Stimulated activated CD4-positive, alpha-beta T cell treated with anti-CD3 and anti-CD28 coated beads, Interleukin-4, amount 100 ng/mL, for 24 hours (primary cell): Measurements from ENCODE around the gene SLMAP.
A peak's percentile ranks its signal among the peaks of the same experiment; 100 is the strongest.

Experiments used
- DNase-seq: peaks from one replicate; pipeline ENCODE4 v3.0.0-alpha.2; 2020

SLMAP gene, protein sequence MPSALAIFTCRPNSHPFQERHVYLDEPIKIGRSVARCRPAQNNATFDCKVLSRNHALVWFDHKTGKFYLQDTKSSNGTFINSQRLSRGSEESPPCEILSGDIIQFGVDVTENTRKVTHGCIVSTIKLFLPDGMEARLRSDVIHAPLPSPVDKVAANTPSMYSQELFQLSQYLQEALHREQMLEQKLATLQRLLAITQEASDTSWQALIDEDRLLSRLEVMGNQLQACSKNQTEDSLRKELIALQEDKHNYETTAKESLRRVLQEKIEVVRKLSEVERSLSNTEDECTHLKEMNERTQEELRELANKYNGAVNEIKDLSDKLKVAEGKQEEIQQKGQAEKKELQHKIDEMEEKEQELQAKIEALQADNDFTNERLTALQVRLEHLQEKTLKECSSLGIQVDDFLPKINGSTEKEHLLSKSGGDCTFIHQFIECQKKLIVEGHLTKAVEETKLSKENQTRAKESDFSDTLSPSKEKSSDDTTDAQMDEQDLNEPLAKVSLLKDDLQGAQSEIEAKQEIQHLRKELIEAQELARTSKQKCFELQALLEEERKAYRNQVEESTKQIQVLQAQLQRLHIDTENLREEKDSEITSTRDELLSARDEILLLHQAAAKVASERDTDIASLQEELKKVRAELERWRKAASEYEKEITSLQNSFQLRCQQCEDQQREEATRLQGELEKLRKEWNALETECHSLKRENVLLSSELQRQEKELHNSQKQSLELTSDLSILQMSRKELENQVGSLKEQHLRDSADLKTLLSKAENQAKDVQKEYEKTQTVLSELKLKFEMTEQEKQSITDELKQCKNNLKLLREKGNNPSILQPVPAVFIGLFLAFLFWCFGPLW

DNA sequence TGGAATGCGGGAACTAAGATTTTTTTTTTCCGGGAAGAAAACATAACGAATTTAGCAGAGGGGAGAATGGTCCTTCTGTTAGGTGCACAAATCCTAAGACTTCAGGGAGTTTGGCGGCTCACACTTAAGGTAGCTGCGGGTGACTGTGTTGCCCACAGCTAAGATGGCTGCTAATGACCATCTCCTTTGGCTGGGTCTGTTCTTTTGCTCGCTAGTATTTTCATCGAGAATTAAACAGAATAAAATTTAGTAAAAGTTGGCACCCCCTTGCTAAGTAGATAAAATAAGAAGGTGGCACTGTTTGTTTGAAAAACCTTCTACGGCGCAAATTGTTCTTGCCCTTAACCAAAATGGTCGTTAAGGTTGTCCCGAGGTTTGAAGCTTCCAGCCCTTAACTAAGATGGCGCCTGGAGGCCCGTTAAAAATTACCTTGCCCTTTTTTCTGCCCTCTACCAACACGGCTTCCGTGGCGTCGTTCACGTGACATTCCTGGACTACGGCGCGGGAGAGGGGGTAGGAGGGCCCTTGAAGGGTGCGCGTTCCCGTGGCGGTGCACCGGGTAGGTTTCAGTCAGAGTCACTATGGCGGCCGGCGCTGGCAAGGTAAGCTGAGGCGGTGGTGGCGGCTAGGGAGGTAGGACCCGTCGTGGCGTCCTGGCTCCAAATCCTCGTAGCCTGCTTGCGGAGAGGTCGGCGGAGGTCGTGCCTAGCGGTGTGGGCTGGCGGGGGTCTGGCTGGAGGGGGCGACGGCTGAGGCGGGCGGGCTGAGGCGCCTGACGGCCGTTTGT lies at the start of gene SLMAP:
Gene SLMAP, plus strand, starts transcription at position 569 of the 787 bp plus-strand sequence. CDS start 1,343 bp downstream, outside the sequence.
- DNase-seq = peak; percentile 97

DNA sequence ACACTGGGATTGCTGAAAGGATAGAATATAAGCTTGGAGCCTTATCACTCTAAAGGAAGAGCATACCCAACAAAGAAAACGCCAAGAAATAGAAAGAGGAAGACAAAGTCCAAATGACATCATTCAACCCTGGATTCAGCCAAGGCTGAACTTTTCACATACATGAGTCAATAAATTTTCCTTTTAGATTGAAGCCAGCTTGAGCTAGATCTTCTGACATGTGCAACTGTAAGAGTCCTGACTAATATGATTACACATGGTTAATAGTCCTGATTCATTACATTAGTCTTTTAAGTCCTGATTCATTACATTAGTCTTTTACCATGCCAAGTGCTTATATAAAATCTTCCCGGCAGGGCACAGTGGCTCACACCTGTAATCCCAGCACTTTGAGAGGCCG lies 49.6 kb upstream of the SLMAP start:
- DNase-seq = no peak

DNA sequence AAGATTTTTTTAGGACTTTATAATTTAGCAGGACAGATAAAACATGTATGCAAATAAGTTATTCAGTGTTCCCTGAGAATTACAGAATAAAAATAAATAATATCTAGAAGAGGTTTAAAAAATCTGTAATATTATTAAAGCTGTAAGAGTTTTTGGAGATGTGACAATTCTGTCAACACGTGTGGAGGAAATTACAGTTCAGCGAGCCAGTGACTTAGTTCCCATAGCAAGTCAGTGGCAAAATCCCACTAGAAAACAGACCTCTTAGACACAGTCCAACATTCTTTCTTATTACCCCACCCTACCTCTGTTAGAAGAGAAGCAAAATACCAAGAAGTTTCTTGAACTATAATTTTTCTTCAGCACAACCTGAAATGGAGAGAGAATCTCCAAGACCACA lies 47.1 kb upstream of the SLMAP start:
- no peak for DNase-seq

DNA sequence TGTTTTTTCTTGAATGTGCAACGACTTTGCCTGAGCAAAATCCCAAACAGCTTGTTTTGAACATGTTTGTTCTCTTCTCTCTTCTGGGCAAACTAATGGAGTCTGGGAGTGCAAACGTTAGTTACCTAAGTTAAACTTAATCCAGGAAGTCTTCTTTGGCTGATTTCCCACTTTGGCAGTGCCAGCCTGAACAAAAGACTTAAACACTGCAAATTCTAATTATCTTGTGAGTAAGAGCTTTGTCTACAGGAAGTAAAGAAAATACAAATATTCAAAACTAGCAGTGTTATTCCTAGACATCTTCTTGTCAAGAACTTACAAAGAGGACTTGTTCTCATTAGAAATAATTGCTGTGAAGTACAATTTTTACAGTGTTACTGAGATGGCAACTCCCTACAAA lies 46.5 kb upstream of the SLMAP start:
- no peak for DNase-seq

DNA sequence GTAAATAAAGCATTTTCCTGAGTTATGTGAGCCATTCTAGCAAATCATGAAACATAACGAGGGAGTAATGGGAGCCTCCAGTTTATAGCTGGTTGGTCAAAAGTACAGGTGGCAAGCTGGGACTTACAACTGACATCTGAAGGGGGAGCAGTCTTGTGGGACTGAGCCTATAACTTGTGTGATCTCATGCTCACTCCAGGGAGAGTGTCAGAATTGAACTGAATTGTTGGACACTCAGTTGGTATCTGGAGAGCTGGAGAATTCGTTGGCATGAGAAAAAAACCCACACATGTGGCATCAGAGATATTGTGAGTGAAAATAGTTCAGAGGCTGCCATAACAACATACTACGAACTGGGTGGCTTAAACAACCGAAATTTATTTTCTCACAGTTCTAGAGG lies 40.4 kb upstream of the SLMAP start:
- no peak for DNase-seq

DNA sequence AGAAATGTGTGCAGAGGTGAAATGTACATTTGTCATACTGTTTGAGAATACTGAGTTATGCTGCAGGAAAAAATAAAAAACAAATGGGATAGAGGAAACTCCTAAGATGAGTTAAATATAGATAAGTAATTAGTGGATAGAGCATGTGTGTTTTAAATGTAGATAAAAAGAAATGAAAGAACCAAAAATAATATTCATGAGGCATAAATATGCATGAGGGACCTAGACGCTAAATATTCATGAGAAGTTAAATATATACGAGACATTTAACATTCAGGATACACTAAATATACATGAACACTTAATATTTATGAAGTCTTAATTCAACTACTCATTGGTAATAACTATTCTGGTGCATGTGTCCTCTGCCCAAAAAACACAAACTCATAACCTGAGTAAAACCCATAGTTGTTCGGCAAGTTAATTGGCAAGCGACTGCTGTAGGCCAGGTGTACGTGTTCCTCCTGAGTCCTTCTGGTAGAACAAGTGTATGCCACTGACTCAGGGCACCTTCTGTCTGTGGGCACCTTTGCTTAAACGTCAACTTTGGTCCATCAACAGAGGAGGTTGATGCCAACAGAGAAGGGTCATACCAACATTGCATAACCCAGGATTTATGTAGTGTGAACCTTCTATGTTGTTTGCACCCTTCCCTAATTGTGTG lies 38.8 kb upstream of the SLMAP start:
- no peak for DNase-seq

DNA sequence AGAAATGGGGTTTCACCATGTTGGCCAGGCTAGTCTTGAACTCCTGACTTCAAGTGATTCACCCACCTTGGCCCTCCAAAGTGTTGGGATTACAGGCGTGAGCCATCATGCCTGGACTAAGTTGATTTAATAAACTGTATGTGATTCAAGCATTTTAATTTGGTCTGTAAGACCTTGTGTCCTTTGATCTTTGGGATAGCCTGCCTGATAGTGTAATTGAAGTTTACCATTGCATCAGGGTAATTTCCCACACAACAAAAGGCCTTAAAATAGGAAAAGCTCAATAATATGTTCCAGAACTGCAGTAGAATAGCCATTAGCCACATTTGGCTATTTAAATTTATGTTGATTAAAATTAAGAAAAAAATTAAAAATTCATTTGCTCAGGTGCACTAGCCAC lies 38.0 kb upstream of the SLMAP start:
- no peak for DNase-seq

DNA sequence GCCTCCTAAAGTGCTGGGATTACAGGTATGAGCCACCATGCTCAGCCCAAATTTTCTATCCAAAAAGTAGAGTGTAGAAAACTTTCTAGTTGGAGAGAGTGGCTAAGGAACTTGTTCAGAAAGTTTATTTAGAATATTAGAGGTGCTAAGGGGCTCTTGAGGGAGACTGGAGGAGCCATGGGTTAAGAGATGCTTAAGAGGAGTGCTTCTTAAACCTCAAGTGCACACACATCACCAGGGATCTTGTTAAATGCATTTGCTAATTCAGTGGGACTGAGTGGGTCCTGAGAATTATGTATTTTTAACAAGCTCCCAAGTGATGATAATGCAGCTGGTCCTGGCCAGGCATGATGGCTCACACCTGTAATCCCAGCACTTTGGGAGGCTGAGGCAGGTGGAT lies 29.7 kb upstream of the SLMAP start:
- no peak for DNase-seq

DNA sequence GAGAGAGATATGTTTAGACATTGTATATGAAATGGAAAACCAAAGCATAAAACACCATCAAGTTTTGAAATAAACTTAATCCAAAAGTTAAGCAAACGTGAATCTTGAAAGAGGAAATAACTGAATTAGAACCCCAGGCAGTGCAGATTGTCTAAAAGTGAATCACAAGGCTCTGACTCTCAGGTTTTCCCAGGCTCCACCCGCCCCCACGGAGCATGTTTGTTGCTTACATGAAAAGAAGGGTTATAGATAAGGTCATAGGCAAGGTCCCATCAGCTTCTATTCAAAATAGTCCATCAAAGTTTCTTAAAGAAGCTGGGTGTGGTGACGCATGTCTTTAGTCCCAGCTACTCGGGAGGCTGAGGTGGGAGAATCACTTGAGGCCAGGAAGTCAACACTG lies 29.0 kb upstream of the SLMAP start:
- DNase-seq = no peak

DNA sequence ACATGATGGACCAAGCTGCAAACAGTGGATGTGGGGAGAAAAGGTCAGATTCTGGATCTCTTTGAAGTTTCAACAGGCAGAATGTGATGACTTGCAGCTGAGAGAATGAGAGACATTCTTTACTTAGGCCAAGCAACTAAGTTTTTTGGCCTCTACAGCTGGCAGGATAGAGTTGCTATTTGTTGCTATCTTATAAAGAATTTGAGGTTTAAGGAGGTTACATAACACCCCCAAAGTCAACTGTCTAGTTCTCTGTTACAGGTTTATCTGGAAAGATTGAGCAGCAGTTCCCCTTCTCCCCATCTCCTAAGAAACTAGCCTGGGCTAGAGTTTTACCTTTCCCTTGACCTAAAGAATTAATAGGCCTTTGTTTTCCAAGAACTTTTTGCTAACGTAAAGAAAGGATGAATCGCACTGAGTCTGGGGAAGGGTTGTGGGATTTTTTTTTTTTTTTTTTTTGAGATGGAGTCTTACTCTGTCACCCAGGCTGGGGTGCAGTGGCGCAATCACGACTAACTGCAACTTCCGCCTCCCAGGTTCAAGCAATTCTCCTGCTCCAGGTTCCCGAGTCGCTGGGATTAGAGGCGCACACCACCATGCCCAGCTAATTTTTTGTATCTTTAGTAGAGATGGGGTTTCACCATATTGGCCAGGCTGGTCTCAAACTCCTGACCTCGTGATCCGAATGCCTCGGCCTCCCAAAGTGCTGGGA lies 26.6 kb upstream of the SLMAP start:
- DNase-seq = no peak

DNA sequence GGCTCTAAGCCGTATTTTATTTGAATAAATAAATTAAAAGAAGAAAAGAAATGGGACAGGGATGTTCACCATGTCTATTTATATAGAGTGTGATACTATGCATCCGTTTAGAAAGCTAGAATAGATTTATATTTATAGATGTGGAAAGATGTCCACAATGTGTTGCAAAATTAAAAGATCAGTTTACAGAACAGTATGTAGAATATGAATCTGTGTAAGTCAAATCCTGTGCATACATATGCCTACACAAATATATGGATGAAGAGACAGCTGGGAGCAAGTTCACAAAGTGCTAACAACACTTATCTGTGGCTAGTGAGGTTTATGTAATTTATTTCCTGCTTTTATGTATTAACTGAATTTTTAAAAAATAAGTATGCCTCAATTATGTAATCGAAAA lies 25.4 kb upstream of the SLMAP start:
- DNase-seq = no peak

DNA sequence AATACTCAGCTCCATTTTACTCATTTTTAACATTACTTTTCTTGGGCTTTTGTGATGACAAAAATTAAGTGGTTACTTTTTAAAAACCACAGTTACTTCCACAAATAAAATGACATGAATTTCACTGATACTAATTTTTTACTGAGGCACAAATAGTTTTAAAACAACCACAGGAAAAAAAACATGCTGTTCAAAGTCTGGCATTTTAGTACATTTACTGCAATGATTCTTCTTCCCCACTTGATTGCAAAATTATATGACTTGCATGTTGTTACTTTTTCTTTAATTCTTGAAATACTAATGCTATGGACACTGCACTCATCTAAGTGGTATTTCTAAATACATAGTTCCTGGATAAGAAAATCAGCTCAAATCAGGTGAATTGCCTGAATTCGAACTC lies 24.8 kb upstream of the SLMAP start:
- DNase-seq = no peak

DNA sequence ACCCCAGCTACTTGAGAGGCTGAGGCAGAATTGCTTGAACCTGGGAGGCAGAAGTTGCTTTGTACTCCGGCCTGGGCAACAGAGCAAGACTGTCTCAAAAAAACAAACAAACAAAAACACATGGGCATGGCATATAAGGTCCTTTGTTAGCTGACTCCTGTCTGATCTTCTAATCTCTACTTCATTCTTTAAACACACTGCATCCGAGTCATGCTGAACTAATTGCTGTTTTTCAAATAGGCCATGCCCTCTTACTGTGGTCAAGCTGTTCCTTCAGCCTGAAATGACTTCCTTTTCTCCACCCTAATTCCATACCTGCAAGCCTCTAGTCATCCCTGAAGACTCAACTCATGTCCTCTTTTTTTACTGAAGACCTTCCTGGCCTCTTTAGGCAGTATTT lies 22.3 kb upstream of the SLMAP start:
- DNase-seq = no peak

DNA sequence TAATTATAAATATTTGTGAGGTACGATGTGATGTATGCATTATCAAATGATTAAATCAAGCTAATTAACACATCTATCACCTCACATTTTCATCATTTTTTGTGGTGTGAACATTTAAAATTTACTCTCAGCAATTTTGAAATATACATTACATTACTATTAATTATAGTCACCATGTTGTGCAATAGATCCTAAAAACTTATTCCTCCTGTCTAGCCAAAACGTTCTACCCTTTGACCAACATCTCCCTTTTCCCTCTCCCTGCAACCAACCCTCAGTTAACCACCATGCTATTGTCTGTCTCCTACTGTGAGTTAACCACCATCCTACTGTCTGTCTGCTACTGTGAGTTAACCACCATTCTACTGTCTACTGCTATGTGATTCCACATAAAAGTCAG lies 20.7 kb upstream of the SLMAP start:
- no peak for DNase-seq

DNA sequence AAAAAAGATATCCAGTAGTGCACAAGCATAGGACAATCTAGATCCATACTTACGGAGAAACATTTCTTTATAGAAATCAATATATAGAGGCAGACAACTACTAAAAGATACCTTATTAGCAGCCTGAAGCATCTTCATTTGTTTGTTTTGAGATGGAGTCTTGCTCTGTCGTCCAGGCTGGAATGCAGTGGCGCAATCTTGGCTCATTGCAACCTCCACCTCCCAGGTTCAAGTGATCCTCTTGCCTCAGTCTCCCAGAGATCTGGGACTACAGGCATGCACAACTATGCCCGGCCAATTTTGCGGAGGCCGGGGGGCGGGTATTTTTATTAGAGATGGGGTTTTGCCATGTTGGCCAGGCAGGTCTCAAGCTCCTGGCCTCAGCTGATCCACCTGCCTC lies 18.3 kb upstream of the SLMAP start:
- DNase-seq = no peak

DNA sequence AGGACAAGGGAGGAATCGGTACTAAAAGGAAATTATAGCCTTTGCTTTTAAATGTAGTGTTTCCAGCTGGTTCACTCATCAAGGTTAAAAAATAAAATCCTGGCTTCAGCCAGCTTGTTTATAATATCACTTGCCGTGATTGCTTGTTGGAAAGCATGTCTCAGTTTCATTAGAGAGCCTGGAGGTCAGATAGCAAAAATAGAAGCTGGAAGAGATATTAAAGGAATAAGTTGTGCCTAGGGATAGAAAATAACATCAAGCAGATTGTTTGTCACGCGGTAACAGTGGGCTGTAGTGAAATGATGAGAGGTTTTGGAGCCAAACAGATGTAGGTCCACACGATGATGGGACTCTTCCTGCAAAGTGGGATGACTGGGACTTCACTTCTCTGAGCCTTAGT lies 17.7 kb upstream of the SLMAP start:
- DNase-seq = no peak

DNA sequence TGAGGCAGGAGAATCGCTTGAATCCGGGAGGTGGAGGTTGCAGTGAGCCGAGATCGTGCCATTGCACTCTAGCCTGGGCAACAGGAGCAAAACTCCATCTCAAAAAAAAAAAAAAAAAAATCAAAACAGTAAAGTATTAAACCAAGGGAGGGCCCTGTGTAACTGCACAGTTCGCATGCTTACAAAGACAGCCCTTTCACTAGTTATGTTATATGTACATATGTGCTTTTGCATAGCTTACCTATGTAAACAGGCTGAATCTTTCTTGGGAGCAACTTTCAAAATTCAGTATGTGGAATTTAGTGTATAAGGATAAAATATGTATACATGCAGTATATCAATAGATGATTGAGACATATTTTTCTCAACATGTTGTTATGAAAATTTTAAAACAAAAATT lies 16.1 kb upstream of the SLMAP start:
- no peak for DNase-seq

DNA sequence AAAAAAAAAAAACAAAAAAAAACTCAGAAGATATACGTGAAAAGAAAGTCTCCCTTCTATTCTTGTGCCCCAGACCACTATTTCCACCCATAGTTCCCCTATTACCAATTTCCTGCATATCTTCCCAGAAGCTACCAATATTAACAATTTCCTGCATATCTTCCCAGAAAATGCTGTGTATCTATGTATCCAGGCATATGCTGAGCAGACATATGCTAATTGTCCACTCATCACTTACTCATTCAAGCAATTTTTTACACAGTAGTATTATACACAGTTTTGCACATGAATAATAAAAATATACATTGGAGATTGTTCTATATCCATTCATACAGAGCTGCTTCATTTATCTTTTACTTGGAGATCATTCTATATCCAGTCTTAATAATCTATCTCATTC lies 12.6 kb upstream of the SLMAP start:
- no peak for DNase-seq

DNA sequence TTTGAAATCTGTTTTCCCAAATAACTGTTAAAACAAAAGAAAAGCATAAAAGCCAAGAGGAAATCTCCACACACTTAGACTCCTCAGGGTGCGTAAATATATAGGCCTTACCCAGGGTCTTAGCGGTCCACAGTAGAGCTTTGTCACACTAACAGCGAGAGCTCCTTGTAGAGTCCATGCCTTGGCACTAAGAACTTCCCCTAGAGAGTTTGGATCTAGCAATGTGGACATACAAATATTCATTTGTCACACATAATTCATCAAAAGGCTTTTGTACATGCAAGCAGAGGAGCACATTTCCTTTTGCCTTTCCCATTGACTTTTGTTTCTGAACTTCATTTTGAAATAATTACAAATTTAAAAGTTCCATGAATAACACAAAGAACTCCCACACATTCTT lies 11.0 kb upstream of the SLMAP start:
- DNase-seq = no peak

DNA sequence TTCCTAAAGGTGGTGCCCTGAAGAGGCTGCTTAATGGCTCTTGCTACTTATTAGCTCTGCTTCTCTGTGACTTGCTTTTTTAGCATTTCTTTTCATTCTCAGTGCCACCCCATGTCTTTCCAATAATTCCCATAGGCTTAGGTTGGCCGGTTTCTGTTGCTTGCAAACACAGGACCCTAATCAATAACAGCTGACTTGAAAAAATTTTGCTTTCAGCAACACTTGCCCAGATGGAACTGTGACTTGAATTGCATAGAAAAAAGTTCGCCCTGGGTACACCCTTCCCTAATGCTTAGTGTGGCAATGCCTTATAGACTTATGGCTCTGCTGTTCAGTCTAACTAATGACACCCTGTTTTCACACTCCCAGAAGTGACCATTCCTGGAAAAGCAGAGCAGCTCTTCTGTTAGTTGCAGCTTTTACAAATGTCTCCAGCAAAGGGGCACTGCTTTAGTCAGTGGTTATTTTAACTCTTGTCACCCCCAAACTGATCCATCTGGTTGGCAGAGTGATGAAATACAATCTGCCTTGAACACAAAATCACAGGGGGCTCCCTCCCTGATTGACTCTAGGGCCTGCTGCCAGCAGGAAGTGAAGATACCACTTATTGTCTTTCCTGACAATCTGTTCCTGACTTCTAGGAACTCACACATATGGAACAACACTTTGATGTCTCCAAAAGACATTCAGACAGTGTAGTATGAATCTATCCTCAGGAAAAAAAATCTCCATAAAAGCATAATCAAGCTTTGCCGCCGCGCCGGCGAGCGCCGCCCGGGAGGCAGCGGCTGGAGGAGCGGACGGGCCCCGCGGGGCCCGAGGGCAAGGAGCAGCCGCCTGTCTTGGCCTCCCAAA lies 9.7 kb upstream of the SLMAP start:
- DNase-seq = no peak

DNA sequence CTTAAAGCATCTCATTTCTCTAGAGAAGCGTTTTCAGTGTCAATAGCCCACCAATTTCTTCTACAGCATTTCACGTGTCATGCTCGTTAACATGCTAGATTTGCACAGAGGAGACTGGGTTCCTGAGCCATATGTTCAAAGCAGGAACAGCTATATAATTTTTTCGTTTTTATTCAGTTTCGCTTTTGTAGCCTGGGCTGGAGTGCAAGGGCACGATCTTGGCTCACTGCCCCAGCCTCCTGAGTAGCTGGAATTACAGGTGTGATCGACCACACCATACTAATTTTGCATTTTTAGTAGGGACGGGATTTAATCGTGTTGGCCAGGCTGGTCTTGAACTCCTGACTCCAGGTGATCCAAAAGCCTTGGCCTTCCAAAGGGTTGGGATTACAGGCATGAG lies 6.6 kb upstream of the SLMAP start:
- no peak for DNase-seq
